ENCODE results near the gene OMA1. TPM values are rescaled to one million over a fixed set of nuclear protein-coding genes. Genes with fewer than 3 reads are reported as not detected.
"Not testable (repeated sequence)": the region's sequence is repeated elsewhere in the genome, so short reads cannot be mapped to it uniquely, and the experiment has no call there.

The OMA1 gene
- total and polyA plus RNA-seq, 2 donors (not counting 1 experiment from before 2014, with no cell fraction given) = 14.6 to 47.1 TPM

DNA sequence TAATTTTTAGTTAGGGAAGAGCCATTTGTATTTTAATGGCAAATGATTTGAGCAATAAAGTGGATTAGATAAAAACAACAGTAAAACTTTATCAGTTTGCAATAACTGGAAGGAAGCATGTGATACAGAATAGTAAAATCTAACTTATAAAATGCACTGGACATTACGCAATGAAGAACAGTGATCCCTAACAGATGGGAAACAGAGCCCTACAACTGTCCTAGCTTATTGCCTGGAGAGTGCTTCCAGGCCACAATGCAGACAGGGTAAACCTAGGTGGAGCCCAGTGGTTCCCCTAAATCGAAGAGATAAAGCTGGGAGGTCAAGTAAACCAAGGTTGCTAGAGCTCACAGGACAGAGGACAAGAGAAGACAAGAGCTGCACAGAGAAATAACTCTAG, 7.0 kb downstream of the OMA1 start:
- no peak overlapping the region for H3K4me2 ChIP-seq (ENCODE audit: extremely low read depth, insufficient read depth, low read length)
- no peaks in the 10 kb centered on the region for H4K20me1 ChIP-seq (ENCODE audit: control insufficient read depth, extremely low read depth, insufficient read depth, low read length)
- H3K9me3 ChIP-seq (ENCODE audit: control insufficient read depth, insufficient read depth, low read depth, low read length) = no peaks in the 10 kb centered on the region
- no peak overlapping the region for H3K27ac ChIP-seq (ENCODE audit: insufficient read depth, low read length)
- no peak overlapping the region for H3K4me3 ChIP-seq (replicated peaks in 1 of 4; ENCODE audit: control extremely low read depth in 1 of 4, insufficient read depth in 1 of 4, low read depth in 3 of 4, low read length in 4 of 4)
- TF ChIP-seq EZH2 (IDR thresholded peaks at IDR 0.05; ENCODE audit: low read length, missing control alignments) = no peak
- TF ChIP-seq, protein P1, sequence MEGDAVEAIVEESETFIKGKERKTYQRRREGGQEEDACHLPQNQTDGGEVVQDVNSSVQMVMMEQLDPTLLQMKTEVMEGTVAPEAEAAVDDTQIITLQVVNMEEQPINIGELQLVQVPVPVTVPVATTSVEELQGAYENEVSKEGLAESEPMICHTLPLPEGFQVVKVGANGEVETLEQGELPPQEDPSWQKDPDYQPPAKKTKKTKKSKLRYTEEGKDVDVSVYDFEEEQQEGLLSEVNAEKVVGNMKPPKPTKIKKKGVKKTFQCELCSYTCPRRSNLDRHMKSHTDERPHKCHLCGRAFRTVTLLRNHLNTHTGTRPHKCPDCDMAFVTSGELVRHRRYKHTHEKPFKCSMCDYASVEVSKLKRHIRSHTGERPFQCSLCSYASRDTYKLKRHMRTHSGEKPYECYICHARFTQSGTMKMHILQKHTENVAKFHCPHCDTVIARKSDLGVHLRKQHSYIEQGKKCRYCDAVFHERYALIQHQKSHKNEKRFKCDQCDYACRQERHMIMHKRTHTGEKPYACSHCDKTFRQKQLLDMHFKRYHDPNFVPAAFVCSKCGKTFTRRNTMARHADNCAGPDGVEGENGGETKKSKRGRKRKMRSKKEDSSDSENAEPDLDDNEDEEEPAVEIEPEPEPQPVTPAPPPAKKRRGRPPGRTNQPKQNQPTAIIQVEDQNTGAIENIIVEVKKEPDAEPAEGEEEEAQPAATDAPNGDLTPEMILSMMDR (conservative IDR thresholded peaks at IDR 0.05 in 1 of 2, IDR thresholded peaks at IDR 0.05 in 1 of 2; ENCODE audit: low read depth in 1 of 2, low read length in 2 of 2) = no peak
- H3K27me3 ChIP-seq (ENCODE audit: control insufficient read depth, insufficient read depth, low read length) = no peaks in the 10 kb centered on the region
- no peaks in the 10 kb centered on the region for H3K79me2 ChIP-seq (ENCODE audit: control insufficient read depth, insufficient read depth, low read length)
- DNase-seq (ENCODE audit: low read depth in 2 of 2) = peak in 1 of 2 donors; percentile 52
- no peak overlapping the region for H3K9ac ChIP-seq (ENCODE audit: insufficient read depth, low read length)
- H2AFZ ChIP-seq (ENCODE audit: low read length) = no peak overlapping the region
- H3K4me1 ChIP-seq (ENCODE audit: control insufficient read depth, extremely low read depth, insufficient read depth, low read length) = no peaks in the 10 kb centered on the region
- no peaks in the 10 kb centered on the region for H3K36me3 ChIP-seq (ENCODE audit: control insufficient read depth, insufficient read depth, low read length)

DNA sequence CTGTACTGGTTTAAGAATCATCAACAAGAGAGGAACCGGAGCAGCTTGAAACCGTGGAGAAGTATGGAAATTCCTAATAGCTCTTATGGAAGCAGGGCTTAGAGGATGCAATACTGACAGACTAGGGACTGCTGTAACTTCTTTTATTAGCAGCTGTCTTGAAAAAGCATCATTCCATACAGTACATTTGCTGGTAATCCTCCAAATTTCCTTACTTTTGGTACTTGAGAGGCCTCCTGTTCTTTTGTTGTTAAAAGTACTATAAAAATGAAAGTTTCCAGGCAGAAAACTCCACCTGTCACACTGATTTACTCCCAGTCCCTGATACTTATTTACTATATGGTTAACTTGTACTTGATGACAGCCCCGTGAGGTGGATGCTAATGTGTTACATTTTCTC, 7.7 kb downstream of the OMA1 start:
- Histone ChIP-seq H3K79me2 (ENCODE audit: control insufficient read depth, insufficient read depth, low read length) (no peaks in the 10 kb centered on the region), H3K36me3 (ENCODE audit: control insufficient read depth, insufficient read depth, low read length) (no peaks in the 10 kb centered on the region), H3K27ac (ENCODE audit: insufficient read depth, low read length) (no peak overlapping the region), H3K4me2 (ENCODE audit: extremely low read depth, insufficient read depth, low read length) (no peak overlapping the region), H2AFZ (ENCODE audit: low read length) (no peak overlapping the region), H3K4me1 (ENCODE audit: control insufficient read depth, extremely low read depth, insufficient read depth, low read length) (no peaks in the 10 kb centered on the region), H3K9ac (ENCODE audit: insufficient read depth, low read length) (no peak overlapping the region), H4K20me1 (ENCODE audit: control insufficient read depth, extremely low read depth, insufficient read depth, low read length) (no peaks in the 10 kb centered on the region), H3K9me3 (ENCODE audit: control insufficient read depth, insufficient read depth, low read depth, low read length) (no peaks in the 10 kb centered on the region), H3K27me3 (ENCODE audit: control insufficient read depth, insufficient read depth, low read length) (no peaks in the 10 kb centered on the region), H3K4me3 (replicated peaks in 1 of 4; ENCODE audit: control extremely low read depth in 1 of 4, insufficient read depth in 1 of 4, low read depth in 3 of 4, low read length in 4 of 4) (no peak overlapping the region)
- TF ChIP-seq EZH2 (IDR thresholded peaks at IDR 0.05; ENCODE audit: low read length, missing control alignments) = no peak
- TF ChIP-seq, protein P1 (conservative IDR thresholded peaks at IDR 0.05 in 1 of 2, IDR thresholded peaks at IDR 0.05 in 1 of 2; ENCODE audit: low read depth in 1 of 2, low read length in 2 of 2) = no peak
- DNase-seq (ENCODE audit: low read depth in 2 of 2) = no peak

DNA sequence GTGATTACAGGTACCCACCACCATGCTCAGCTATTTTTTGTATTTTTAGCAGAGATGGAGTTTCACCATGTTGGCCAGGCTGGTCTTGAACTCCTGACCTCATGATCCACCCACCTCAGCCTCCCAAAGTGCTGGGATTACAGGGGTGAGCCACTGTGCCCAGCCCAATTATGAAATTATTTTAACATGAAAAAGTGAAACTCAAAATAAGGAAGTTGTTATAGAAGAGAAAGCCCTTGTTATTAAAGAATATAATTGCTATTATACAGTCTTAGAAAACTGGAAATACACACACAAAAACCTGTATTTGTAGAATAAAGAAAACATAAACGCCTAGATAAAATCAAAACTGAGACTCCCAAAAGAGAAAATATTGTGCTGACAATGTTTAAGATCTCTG, 14.7 kb downstream of the OMA1 start:
- H4K20me1 ChIP-seq (ENCODE audit: control insufficient read depth, extremely low read depth, insufficient read depth, low read length); H3K79me2 ChIP-seq (ENCODE audit: control insufficient read depth, insufficient read depth, low read length); DNase-seq (ENCODE audit: low read depth in 2 of 2); H3K27ac ChIP-seq (ENCODE audit: insufficient read depth, low read length); H3K27me3 ChIP-seq (ENCODE audit: control insufficient read depth, insufficient read depth, low read length); H3K9ac ChIP-seq (ENCODE audit: insufficient read depth, low read length); H3K4me1 ChIP-seq (ENCODE audit: control insufficient read depth, extremely low read depth, insufficient read depth, low read length); H2AFZ ChIP-seq (ENCODE audit: low read length); H3K9me3 ChIP-seq (ENCODE audit: control insufficient read depth, insufficient read depth, low read depth, low read length); H3K4me3 ChIP-seq (replicated peaks in 1 of 4; ENCODE audit: control extremely low read depth in 1 of 4, insufficient read depth in 1 of 4, low read depth in 3 of 4, low read length in 4 of 4); H3K4me2 ChIP-seq (ENCODE audit: extremely low read depth, insufficient read depth, low read length); H3K36me3 ChIP-seq (ENCODE audit: control insufficient read depth, insufficient read depth, low read length): not testable (repeated sequence)
